ENCODE measurements around the gene TPST1.
"Not testable (repeated sequence)": the region's sequence is repeated elsewhere in the genome, so short reads cannot be mapped to it uniquely, and the experiment has no call there.

Gene TPST1

DNA sequence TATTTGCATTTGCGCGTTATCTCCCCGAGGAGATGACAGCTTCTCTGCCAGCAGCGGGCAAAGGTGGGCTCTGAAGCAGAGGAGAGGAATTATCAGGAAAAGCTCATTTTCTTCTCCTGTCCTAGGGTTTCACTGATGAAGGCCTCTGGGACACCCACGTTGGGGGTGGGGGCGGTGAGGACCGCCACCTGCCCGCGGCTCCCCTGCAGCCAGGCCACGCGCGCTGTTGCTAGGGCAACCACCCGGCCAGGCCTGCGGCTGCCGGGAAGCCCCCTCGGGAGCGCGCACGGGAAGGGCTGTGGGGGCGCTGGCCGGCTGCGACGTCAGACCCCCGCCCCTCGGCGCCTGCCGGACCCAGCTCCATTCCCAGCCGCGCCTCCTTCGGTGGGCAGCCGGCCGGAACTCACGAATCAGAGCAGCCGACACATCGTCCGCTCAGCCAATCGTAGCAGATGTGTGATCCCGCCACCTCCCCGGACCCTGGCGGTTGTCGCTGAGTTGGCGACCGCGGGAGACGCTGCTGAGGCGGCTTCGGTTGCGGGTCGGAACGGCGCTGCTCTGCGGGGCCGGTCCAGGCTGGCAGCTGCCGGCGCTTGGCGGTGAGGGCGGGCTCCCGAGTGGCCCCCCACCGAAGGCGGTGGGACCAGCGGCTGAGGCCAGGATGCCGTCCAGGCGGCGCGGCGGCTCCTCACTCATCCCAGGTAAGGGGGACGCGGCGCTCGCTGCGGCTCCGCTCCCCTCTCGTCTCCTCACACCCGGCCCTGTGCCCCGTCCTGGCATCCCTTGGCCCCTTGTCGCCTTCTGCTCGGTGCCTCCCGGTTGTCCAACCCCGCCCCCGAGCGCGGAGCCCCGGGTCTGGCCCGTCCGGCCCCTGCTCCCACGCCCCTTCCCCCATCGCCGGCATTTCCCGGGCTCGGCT is at the start of gene TPST1:
Gene TPST1, plus strand, starts transcription at position 513 of the 919 bp plus-strand sequence. CDS start 35,092 bp downstream, outside the sequence.
- FAIRE-seq: no peak
- TF ChIP-seq POLR2A (IDR thresholded peaks at IDR 0.05; ENCODE audit: low read depth, low read length): peak; percentile 99
- DNase-seq (ENCODE audit: insufficient read length, low spot score): peak; percentile 93

DNA sequence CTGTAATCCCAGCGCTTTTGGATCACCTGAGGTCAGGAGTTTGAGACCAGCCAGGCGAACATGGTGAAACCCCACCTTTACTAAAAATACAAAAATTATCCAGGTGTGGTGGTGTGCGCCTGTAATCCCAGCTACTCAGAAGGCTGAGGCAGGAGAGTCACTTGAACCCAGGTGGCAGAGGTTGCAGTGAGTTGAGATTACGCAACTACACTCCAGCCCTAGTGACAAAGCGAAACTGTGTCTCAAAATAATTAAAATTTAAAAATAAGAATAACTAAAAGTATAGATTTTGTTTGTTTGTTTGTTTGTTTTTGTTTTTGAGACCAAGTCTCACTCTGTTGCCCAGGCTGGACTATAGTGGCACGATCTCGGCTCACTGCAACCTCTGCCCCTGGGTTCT is 49.1 kb upstream of the TPST1 start:
- FAIRE-seq; DNase-seq (ENCODE audit: insufficient read length, low spot score): not testable (repeated sequence)

DNA sequence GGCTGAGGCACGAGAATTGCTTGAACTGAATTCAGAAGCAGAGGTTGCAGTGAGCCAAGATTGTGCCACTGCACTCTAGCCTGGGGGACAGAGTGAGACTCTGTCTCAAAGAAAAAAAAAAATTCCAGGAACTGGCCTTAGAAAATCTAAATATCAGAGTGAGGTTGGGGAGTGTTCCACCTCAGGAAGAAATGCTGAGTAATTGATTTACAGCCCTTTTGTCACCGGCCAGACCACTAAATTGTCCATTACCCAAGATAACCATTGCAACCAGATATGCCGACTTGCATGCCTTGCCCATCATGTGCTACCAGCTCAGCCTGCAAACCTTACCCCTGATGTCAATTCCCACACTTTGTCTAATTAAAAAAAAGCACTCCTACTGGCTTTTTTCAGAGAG is 48.1 kb upstream of the TPST1 start:
- no peak for TF ChIP-seq POLR2A (IDR thresholded peaks at IDR 0.05; ENCODE audit: low read depth, low read length)
- no peak for FAIRE-seq
- no peak for DNase-seq (ENCODE audit: insufficient read length, low spot score)

DNA sequence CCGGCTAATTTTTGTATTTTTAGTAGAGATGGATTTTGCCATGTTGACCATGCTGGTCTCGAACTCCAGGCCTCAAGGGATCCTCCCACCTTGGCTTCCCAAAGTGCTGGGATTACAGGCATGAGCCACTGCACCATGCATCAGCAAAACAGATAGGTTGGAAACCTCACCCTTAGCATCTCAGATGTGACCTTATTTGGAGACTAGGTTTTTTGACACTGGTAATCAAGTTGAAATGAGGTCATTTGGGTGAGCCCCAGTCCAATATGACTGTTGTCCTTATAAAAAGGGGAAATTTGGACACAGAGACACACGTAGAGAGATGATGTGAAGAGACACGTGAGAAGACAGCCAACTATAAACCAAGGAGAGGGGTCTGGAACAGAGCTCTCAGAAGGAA is 42.5 kb upstream of the TPST1 start:
- FAIRE-seq (no peak), DNase-seq (ENCODE audit: insufficient read length, low spot score) (no peak)
- no peak for TF ChIP-seq POLR2A (IDR thresholded peaks at IDR 0.05; ENCODE audit: low read depth, low read length)

DNA sequence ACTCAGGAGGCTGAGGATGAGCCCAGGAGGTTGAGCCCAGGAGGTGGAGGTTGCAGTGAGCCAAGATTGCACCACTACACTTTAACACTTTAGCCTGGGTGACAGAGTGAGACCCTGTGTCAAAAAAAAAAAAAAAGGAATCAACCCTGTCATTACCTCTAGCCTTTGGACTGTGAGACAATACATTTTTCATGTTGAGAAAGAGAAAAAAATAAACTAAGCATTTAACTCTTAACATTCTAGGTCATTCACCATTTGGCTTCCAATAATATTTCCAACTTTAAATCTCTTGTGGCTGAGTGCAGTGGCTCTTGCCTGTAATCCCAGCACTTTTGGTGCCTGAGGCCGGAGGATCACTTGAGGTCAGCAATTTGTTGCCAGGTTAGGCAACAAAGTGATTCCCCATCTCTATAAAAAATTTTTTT is 41.9 kb upstream of the TPST1 start:
- DNase-seq (ENCODE audit: insufficient read length, low spot score) (no peak), FAIRE-seq (no peak)
- TF ChIP-seq POLR2A (IDR thresholded peaks at IDR 0.05; ENCODE audit: low read depth, low read length): no peak

DNA sequence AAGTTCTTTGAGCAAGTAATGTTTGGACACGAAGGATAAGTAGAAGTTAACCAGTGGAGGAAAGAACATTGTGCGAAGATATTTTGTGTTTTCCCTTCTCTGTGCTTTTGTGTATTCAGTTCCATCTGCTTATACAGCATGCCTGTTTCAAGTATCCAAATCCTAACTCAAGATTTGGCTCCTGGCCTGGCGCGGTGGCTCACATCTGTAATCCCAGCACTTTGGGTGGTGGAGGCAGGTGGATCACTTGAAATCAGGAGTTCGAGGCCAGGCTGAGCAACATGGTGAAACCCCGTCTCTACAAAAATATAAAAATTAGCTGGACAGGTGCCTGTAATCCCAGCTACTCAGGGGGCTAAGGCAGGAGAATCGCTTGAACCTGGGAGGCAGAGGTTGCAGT is 40.8 kb upstream of the TPST1 start:
- FAIRE-seq: no peak
- no peak for DNase-seq (ENCODE audit: insufficient read length, low spot score)
- TF ChIP-seq POLR2A (IDR thresholded peaks at IDR 0.05; ENCODE audit: low read depth, low read length): no peak

DNA sequence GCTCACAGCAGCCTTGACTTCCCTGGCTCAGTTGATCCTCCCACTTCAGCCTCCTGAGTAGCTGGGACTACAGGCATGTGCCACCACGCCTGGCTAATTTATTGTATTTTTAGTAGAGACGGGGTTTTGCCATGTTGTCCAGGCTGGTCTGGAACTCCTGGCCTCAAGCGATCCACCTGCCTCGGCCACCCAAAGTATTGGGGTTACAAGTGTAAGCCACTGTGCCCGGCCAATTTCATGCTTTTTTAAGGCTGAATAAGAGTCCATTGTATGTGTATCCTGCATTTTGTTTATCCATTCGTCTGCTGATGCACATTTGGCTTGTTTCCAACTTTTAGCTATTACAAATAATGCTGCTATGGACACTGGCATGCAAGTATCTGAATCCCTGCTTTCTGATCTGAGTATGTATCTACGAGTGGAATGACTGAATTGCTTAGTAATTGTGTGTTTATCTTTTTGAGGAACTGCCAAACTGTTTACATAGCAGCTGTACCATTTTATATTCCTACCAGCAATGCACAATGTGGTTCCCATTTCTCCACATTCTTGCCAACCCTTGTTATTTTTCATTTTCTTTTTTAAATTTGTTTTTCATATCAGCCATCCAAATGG is 37.3 kb upstream of the TPST1 start:
- DNase-seq (ENCODE audit: insufficient read length, low spot score) (no peak), FAIRE-seq (no peak)
- TF ChIP-seq POLR2A (IDR thresholded peaks at IDR 0.05; ENCODE audit: low read depth, low read length): no peak

DNA sequence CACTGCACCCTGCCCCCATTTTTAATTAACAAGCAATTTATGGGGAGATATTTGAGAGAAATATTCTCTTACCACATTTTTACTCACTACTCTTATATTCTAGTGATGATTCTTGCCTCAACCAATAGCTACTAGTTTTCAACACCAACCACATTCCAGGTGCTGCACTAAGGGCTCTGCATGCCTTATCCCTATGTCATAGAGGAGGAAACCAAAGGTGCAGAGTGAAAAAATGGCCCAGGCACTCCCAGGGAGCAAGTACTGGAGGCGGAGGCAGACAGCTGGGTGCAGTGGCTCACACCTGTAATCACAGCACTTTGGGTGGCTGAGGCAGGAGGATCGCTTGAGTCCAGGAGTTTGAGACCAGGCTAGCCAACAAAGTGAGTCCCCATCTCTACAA is 35.5 kb upstream of the TPST1 start:
- DNase-seq (ENCODE audit: insufficient read length, low spot score): no peak
- FAIRE-seq: no peak
- no peak for TF ChIP-seq POLR2A (IDR thresholded peaks at IDR 0.05; ENCODE audit: low read depth, low read length)

DNA sequence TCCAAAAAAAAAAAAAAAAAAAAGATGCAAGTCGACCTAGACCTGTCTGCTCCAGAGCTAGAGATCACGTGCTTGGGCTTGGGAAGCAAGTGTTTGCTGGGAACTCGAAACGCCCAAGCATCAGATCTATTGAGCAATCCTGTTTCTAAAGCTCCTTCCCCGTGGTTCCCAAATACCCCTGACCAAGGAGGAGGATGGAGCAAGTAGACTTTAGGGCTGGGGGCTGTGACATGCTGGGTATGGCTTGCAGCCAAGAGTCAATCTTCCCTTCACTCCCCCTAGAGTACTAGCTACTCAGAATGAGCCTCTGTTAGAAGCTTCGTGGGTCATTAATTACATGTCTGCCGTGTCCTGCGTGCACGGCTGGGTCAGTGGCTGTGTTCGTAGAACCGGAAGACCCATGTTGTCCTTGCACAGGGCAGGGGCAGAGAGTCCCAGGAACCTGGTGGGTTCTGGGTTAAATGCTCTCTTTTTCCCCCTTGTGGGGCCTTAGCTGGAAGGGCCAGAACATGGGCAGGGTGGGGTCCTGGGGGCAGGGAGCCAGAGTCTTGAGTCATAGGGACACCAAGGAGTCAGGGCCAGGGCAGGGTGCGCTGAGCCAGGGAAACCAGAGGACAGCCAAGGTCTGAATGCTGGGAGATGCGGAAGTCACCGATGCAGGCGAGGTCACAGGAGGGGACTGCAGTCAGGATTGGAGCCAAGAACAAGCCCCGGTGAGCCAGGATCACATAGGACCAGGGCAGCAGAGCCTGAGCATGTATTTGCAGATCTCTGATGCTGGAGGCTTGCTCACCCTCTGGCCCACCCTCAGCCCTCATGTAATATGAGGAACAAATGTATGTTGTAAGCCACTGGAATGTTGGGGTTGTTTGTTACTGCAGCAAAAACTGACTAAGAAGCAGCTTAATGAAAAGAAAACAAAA is 34.6 kb upstream of the TPST1 start:
- DNase-seq (ENCODE audit: insufficient read length, low spot score): no peak
- TF ChIP-seq POLR2A (IDR thresholded peaks at IDR 0.05; ENCODE audit: low read depth, low read length): no peak
- no peak for FAIRE-seq

DNA sequence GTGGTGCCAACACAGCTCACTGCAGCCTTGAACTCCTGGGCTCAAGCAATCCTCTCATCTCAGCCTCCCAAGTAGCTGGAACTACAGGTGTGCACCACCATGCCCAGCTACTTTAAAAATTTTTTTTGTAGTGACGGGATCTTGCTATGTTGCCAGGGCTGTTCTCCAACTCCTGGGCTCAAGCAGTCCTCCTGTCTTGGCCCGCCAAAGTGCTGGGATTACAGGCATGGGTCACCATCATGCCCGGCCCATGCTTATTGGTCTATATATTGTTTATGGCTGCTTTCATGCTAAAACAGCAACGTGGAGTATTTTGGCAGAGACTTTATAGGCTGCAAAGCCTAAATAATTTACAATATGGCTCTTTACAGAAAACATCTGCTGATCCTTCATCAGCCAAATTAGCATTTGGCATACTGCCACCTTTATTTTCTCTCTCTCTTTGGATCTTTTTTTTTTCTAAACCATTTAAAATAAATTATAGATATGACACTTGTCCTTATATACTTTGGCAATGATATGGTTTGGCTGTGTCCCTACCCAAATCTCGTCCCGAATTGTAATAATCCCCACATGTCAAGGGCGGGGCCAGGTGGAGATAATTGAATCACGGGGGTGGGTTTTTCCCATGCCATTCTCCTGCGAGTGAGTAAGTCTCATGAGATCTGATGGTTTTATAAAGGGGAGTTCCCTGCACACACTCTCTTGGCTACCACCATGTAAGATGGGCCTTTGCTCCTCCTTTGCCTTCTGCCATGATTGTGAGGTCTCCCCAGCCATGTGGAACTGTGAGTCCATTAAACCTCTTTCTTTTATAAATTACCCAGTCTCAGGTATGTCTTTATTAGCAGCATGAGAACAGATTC is 32.4 kb upstream of the TPST1 start:
- not testable (repeated sequence) for FAIRE-seq; DNase-seq (ENCODE audit: insufficient read length, low spot score)

DNA sequence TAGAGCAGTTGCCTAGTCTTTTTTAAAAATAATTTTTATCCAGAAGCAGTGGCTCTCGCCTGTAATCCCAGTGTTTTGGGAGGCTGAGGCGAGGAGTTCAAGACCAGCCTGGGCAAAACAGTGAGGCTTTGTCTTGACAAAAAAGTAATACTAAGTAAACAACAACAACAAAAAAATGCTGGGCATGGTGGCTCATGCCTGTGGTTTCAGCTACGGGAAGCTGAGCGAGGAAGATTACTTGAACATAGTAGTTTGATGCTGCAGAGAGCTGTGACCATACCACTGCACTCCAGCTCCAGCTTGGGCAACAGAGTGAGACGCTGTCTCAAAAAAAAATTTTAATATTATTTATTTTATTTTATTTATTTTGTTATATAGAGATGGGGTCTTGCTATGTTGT is 31.3 kb upstream of the TPST1 start:
- TF ChIP-seq POLR2A (IDR thresholded peaks at IDR 0.05; ENCODE audit: low read depth, low read length): no peak
- DNase-seq (ENCODE audit: insufficient read length, low spot score) (no peak), FAIRE-seq (no peak)

DNA sequence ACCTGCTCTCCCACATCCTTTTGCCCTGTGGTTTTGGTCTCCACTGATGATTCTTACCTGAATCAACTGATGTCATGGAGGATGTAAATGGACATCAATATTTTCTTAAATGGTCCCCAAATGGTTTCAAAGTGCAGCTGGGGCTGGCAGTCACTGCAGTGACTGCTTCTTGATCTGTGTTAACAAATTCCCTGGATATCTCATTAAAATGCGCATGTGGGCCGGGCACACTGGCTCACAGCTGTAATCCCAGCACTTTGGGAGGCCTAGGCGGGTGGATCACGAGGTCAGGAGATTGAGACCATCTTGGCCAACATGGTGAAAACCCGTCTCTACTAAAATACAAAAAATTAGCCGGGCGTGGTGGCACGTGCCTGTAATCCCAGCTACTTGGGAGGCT is 30.1 kb upstream of the TPST1 start:
- not testable (repeated sequence) for FAIRE-seq; DNase-seq (ENCODE audit: insufficient read length, low spot score)

DNA sequence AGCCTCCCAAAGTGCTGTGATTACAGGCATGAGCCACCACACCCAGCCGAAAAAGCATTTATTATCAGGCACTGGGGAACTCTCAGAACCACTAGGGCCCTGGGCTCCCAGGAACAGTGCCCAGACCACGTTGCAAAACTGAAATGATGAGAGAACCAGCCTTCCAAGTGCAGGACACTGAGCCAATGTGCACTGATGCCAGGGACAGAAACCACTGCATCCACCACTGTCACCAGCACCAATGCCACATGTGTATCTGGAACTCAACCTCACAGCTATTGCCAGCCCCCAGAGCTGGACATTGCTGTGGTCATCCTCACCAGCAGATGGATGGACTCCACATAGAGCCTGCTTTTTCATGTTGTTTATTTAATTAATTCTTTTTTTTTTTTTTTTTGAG is 28.2 kb upstream of the TPST1 start:
- no peak for FAIRE-seq
- no peak for DNase-seq (ENCODE audit: insufficient read length, low spot score)
- TF ChIP-seq POLR2A (IDR thresholded peaks at IDR 0.05; ENCODE audit: low read depth, low read length): no peak
